ENCODE measurements around the gene ALDH6A1.

Gene ALDH6A1

DNA sequence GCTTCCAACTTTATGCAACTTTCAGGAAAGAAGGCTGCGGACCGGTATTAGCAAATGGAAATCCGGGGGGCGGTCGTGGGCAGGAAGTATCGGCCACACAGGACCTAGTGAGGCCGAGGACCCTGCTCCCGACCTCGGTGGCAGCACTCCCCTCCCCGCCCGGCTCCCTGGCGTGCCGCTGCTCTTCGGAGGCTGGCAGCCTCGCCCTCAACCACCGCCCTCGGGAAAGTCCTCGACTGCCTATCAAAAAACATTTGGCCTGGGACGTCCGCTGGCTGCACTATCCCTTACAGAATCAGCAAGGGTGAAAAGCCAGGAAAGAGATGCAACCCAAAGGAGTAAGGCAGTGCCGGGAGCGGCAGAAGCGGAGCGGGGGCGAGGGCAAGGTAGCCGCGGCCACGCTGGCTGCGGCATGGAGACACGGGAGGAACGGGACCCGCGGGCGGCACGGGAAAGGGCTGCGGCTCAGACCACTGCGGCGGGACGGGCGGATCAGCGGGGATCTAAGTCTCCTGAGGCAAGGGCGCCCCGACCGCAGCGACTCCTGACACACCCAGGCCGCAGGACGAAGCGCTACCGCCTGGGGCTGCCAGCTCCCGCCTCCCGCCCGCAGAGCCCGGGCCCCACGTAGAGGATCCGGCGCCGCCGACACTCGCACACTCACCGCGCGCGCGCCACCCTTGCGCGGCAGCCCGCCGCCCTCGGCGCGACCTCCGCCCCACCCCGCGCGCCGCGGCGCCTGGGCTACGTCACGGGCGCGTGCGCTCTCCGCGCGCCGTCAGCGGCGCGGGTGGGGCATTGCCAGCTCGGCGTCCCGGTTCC lies 65.5 kb downstream of the ALDH6A1 start, which contains the start of the genes BBOF1 and ENTPD5 (continued):
- TF ChIP-seq, protein P1, sequence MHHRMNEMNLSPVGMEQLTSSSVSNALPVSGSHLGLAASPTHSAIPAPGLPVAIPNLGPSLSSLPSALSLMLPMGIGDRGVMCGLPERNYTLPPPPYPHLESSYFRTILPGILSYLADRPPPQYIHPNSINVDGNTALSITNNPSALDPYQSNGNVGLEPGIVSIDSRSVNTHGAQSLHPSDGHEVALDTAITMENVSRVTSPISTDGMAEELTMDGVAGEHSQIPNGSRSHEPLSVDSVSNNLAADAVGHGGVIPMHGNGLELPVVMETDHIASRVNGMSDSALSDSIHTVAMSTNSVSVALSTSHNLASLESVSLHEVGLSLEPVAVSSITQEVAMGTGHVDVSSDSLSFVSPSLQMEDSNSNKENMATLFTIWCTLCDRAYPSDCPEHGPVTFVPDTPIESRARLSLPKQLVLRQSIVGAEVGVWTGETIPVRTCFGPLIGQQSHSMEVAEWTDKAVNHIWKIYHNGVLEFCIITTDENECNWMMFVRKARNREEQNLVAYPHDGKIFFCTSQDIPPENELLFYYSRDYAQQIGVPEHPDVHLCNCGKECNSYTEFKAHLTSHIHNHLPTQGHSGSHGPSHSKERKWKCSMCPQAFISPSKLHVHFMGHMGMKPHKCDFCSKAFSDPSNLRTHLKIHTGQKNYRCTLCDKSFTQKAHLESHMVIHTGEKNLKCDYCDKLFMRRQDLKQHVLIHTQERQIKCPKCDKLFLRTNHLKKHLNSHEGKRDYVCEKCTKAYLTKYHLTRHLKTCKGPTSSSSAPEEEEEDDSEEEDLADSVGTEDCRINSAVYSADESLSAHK (tag by site-specific recombination; IDR thresholded peaks at IDR 0.05) = no peak
- TF ChIP-seq ZSCAN30 (tag by site-specific recombination; IDR thresholded peaks at IDR 0.05) = peak; percentile 51
- TF ChIP-seq ZNF792 (tag by site-specific recombination; IDR thresholded peaks at IDR 0.05) = no peak
- TF ChIP-seq SCRT1 (tag by site-specific recombination; IDR thresholded peaks at IDR 0.05; ENCODE audit: borderline replicate concordance) = no peak
- no peak for TF ChIP-seq WT1 (tag by site-specific recombination; IDR thresholded peaks at IDR 0.05)
- TF ChIP-seq ZNF785 (tag by site-specific recombination; IDR thresholded peaks at IDR 0.05) = no peak
- TF ChIP-seq ZNF155 (tag by site-specific recombination; IDR thresholded peaks at IDR 0.05) = no peak
- no peak for TF ChIP-seq ZNF530 (tag by site-specific recombination; IDR thresholded peaks at IDR 0.05; ENCODE audit: low read depth)
- peak; percentile 70 for TF ChIP-seq ZFHX2 (tag by site-specific recombination; conservative IDR thresholded peaks at IDR 0.05)
- peak; percentile 66 for TF ChIP-seq ZBTB17 (tag by site-specific recombination; IDR thresholded peaks at IDR 0.05)
- TF ChIP-seq GLIS1 (tag by site-specific recombination; IDR thresholded peaks at IDR 0.05) = peak; percentile 76
- 0 out of 2 replicates have a peak, but pooled peaks have one; percentile 14 for TF ChIP-seq ZNF585B (tag by site-specific recombination; IDR thresholded peaks at IDR 0.05)
- no peak for TF ChIP-seq ZNF830 (tag by site-specific recombination; IDR thresholded peaks at IDR 0.05; ENCODE audit: low read depth)
- peak; percentile 65; the same call in 1 of the 2 replicates for TF ChIP-seq ZBTB48 (tag by site-specific recombination; IDR thresholded peaks at IDR 0.05)
- TF ChIP-seq ZFP37 (tag by site-specific recombination; IDR thresholded peaks at IDR 0.05) = peak; percentile 53; the same call in 1 of the 2 replicates
- TF ChIP-seq ZNF747 (tag by site-specific recombination; IDR thresholded peaks at IDR 0.05) = no peak
- TF ChIP-seq ZNF660 (tag by site-specific recombination; IDR thresholded peaks at IDR 0.05) = no peak
- TF ChIP-seq IKZF3 (tag by site-specific recombination; IDR thresholded peaks at IDR 0.05) = no peak
- TF ChIP-seq ZBTB21 (tag by site-specific recombination; IDR thresholded peaks at IDR 0.05) = no peak
- no peak for TF ChIP-seq ZNF544 (tag by site-specific recombination; IDR thresholded peaks at IDR 0.05)
- TF ChIP-seq, protein P2, sequence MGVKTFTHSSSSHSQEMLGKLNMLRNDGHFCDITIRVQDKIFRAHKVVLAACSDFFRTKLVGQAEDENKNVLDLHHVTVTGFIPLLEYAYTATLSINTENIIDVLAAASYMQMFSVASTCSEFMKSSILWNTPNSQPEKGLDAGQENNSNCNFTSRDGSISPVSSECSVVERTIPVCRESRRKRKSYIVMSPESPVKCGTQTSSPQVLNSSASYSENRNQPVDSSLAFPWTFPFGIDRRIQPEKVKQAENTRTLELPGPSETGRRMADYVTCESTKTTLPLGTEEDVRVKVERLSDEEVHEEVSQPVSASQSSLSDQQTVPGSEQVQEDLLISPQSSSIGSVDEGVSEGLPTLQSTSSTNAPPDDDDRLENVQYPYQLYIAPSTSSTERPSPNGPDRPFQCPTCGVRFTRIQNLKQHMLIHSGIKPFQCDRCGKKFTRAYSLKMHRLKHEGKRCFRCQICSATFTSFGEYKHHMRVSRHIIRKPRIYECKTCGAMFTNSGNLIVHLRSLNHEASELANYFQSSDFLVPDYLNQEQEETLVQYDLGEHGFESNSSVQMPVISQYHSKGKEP (tag by site-specific recombination; IDR thresholded peaks at IDR 0.05) = no peak
- TF ChIP-seq, protein P3, sequence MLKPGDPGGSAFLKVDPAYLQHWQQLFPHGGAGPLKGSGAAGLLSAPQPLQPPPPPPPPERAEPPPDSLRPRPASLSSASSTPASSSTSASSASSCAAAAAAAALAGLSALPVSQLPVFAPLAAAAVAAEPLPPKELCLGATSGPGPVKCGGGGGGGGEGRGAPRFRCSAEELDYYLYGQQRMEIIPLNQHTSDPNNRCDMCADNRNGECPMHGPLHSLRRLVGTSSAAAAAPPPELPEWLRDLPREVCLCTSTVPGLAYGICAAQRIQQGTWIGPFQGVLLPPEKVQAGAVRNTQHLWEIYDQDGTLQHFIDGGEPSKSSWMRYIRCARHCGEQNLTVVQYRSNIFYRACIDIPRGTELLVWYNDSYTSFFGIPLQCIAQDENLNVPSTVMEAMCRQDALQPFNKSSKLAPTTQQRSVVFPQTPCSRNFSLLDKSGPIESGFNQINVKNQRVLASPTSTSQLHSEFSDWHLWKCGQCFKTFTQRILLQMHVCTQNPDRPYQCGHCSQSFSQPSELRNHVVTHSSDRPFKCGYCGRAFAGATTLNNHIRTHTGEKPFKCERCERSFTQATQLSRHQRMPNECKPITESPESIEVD (tag by site-specific recombination; IDR thresholded peaks at IDR 0.05) = no peak
- TF ChIP-seq ZNF248 (tag by site-specific recombination; IDR thresholded peaks at IDR 0.05) = no peak
- 0 out of 2 replicates have a peak, but pooled peaks have one; percentile 19 for TF ChIP-seq INSM2 (tag by site-specific recombination; IDR thresholded peaks at IDR 0.05)
- no peak for TF ChIP-seq ZNF768 (tag by site-specific recombination; IDR thresholded peaks at IDR 0.05)
- no peak for TF ChIP-seq REPIN1 (tag by site-specific recombination; IDR thresholded peaks at IDR 0.05; ENCODE audit: low read depth)
- no peak for TF ChIP-seq ZNF548 (tag by site-specific recombination; IDR thresholded peaks at IDR 0.05)
- TF ChIP-seq ZNF157 (tag by site-specific recombination; IDR thresholded peaks at IDR 0.05) = no peak
- TF ChIP-seq, protein P4, sequence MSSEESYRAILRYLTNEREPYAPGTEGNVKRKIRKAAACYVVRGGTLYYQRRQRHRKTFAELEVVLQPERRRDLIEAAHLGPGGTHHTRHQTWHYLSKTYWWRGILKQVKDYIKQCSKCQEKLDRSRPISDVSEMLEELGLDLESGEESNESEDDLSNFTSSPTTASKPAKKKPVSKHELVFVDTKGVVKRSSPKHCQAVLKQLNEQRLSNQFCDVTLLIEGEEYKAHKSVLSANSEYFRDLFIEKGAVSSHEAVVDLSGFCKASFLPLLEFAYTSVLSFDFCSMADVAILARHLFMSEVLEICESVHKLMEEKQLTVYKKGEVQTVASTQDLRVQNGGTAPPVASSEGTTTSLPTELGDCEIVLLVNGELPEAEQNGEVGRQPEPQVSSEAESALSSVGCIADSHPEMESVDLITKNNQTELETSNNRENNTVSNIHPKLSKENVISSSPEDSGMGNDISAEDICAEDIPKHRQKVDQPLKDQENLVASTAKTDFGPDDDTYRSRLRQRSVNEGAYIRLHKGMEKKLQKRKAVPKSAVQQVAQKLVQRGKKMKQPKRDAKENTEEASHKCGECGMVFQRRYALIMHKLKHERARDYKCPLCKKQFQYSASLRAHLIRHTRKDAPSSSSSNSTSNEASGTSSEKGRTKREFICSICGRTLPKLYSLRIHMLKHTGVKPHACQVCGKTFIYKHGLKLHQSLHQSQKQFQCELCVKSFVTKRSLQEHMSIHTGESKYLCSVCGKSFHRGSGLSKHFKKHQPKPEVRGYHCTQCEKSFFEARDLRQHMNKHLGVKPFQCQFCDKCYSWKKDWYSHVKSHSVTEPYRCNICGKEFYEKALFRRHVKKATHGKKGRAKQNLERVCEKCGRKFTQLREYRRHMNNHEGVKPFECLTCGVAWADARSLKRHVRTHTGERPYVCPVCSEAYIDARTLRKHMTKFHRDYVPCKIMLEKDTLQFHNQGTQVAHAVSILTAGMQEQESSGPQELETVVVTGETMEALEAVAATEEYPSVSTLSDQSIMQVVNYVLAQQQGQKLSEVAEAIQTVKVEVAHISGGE (tag by site-specific recombination; conservative IDR thresholded peaks at IDR 0.05; ENCODE audit: low read depth) = no peak
- no peak for TF ChIP-seq ZNF416 (tag by site-specific recombination; IDR thresholded peaks at IDR 0.05)

Data from HEK293 (cell line).